ENCODE measurements around the gene URM1.

GRCh38 chr9:128335161-128335560 lies 36.0 kb upstream of the URM1 start:
- TF ChIP-seq YY1 (IDR thresholded peaks at IDR 0.05; ENCODE audit: insufficient read depth, insufficient read length) (no peak), ZNF274 (IDR thresholded peaks at IDR 0.05; ENCODE audit: low read depth, low read length) (no peak), SUZ12 (IDR thresholded peaks at IDR 0.05; ENCODE audit: extremely low read depth, insufficient read depth, insufficient read length) (no peak)

Measured in NT2/D1 (cell line).